ENCODE results near the gene ALPG.
"Not testable (repeated sequence)": the region's sequence is repeated elsewhere in the genome, so short reads cannot be mapped to it uniquely, and the experiment has no call there.

Gene ALPG

GRCh38 chr2:232431705-232432590 lies 25.3 kb downstream of the ALPG start:
- H3K9me3 ChIP-seq = no peaks in the 10 kb centered on the region
- H3K27me3 ChIP-seq = no peaks in the 10 kb centered on the region
- no peak for TF ChIP-seq Cebpa-rat (IDR thresholded peaks at IDR 0.05)
- H3K4me1 ChIP-seq = peaks cover 43% of the 10 kb centered on the region
- no peak overlapping the region for H3K4me3 ChIP-seq
- peak overlapping the region; percentile 85 for H3K4me2 ChIP-seq
- H3K27ac ChIP-seq = peak overlapping the region; percentile 56
- no peaks in the 10 kb centered on the region for H4K20me1 ChIP-seq
- 0 out of 2 replicates have a peak overlapping the region, but pooled peaks have one; percentile 48 for H3K9ac ChIP-seq
- H3K36me3 ChIP-seq = no peaks in the 10 kb centered on the region

GRCh38 chr2:232432598-232433184 lies 26.0 kb downstream of the ALPG start:
- Histone ChIP-seq H3K27ac (peak overlapping the region; percentile 56), H3K9ac (0 out of 2 replicates have a peak overlapping the region, but pooled peaks have one; percentile 48)

GRCh38 chr2:232433622-232434021 lies 27.0 kb downstream of the ALPG start:
- not testable (repeated sequence) for H3K4me3 ChIP-seq

More at GRCh38 chr2:232432598-232433184, 26.0 kb downstream of the ALPG start:
- H3K27me3 ChIP-seq = no peaks in the 10 kb centered on the region
- H3K4me2 ChIP-seq = peak overlapping the region; percentile 85
- H3K9me3 ChIP-seq = no peaks in the 10 kb centered on the region
- no peaks in the 10 kb centered on the region for H4K20me1 ChIP-seq
- H3K4me3 ChIP-seq = no peak overlapping the region
- H3K36me3 ChIP-seq = no peaks in the 10 kb centered on the region
- TF ChIP-seq Cebpa-rat (IDR thresholded peaks at IDR 0.05) = no peak
- H3K4me1 ChIP-seq = peaks cover 43% of the 10 kb centered on the region

GRCh38 chr2:232434091-232434490 lies 27.4 kb downstream of the ALPG start:
- Histone ChIP-seq H3K9ac (no peak overlapping the region), H3K27me3 (no peaks in the 10 kb centered on the region), H3K4me1 (peaks cover 43% of the 10 kb centered on the region), H3K4me3 (no peak overlapping the region), H3K36me3 (no peaks in the 10 kb centered on the region), H3K4me2 (peak overlapping the region; percentile 85), H4K20me1 (no peaks in the 10 kb centered on the region), H3K9me3 (no peaks in the 10 kb centered on the region), H3K27ac (peak overlapping the region; percentile 71)
- no peak for TF ChIP-seq Cebpa-rat (IDR thresholded peaks at IDR 0.05)

More at GRCh38 chr2:232433622-232434021, 27.0 kb downstream of the ALPG start:
- peak overlapping the region; percentile 85 for H3K4me2 ChIP-seq
- not testable (repeated sequence) for H3K27me3 ChIP-seq, H3K9me3 ChIP-seq, H3K27ac ChIP-seq, H4K20me1 ChIP-seq, H3K36me3 ChIP-seq, H3K9ac ChIP-seq
- H3K4me1 ChIP-seq = peaks cover 43% of the 10 kb centered on the region

GRCh38 chr2:232434563-232435374 lies 28.1 kb downstream of the ALPG start:
- Histone ChIP-seq H3K9ac (no peak overlapping the region), H3K4me2 (peak overlapping the region; percentile 85), H3K36me3 (no peaks in the 10 kb centered on the region), H3K4me1 (peaks cover 43% of the 10 kb centered on the region), H4K20me1 (no peaks in the 10 kb centered on the region), H3K4me3 (no peak overlapping the region), H3K27me3 (no peaks in the 10 kb centered on the region), H3K9me3 (no peaks in the 10 kb centered on the region), H3K27ac (peak overlapping the region; percentile 71)
- no peak for TF ChIP-seq Cebpa-rat (IDR thresholded peaks at IDR 0.05)

GRCh38 chr2:232435375-232435648 lies 28.7 kb downstream of the ALPG start:
- H3K27ac ChIP-seq = 0 out of 2 replicates have a peak overlapping the region, but pooled peaks have one; percentile 71
- no peaks in the 10 kb centered on the region for H3K27me3 ChIP-seq
- H3K9ac ChIP-seq = no peak overlapping the region
- H4K20me1 ChIP-seq = no peaks in the 10 kb centered on the region
- no peak overlapping the region for H3K4me2 ChIP-seq
- no peaks in the 10 kb centered on the region for H3K9me3 ChIP-seq
- H3K36me3 ChIP-seq = no peaks in the 10 kb centered on the region
- H3K4me3 ChIP-seq = no peak overlapping the region
- TF ChIP-seq Cebpa-rat (IDR thresholded peaks at IDR 0.05) = no peak
- peaks cover 43% of the 10 kb centered on the region for H3K4me1 ChIP-seq

- Histone ChIP-seq H3K4me2 (no peak overlapping the region), H3K4me1 (peaks cover 41% of the 10 kb centered on the region), H3K4me3 (no peak overlapping the region), H3K9me3 (no peaks in the 10 kb centered on the region), H3K9ac (no peak overlapping the region), H4K20me1 (no peaks in the 10 kb centered on the region), H3K27ac (no peak overlapping the region), H3K27me3 (no peaks in the 10 kb centered on the region), H3K36me3 (no peaks in the 10 kb centered on the region)
- TF ChIP-seq Cebpa-rat (IDR thresholded peaks at IDR 0.05) = no peak
Measured at GRCh38 chr2:232435805-232436204, 29.2 kb downstream of the ALPG start.

- H3K9me3 ChIP-seq = no peaks in the 10 kb centered on the region
- H3K4me1 ChIP-seq = peaks cover 34% of the 10 kb centered on the region
- no peaks in the 10 kb centered on the region for H4K20me1 ChIP-seq
- H3K36me3 ChIP-seq = no peaks in the 10 kb centered on the region
- no peak for TF ChIP-seq Cebpa-rat (IDR thresholded peaks at IDR 0.05)
- no peaks in the 10 kb centered on the region for H3K27me3 ChIP-seq
- no peak overlapping the region for H3K4me3 ChIP-seq
- H3K9ac ChIP-seq = no peak overlapping the region
- H3K27ac ChIP-seq = no peak overlapping the region
- no peak overlapping the region for H3K4me2 ChIP-seq
Measured at GRCh38 chr2:232436381-232437194, 29.9 kb downstream of the ALPG start.

GRCh38 chr2:232437195-232437571 lies 30.5 kb downstream of the ALPG start:
- no peaks in the 10 kb centered on the region for H4K20me1 ChIP-seq
- H3K9ac ChIP-seq = no peak overlapping the region
- H3K27me3 ChIP-seq = no peaks in the 10 kb centered on the region
- no peak overlapping the region for H3K4me2 ChIP-seq
- TF ChIP-seq Cebpa-rat (IDR thresholded peaks at IDR 0.05) = no peak
- no peaks in the 10 kb centered on the region for H3K36me3 ChIP-seq
- H3K4me1 ChIP-seq = peaks cover 30% of the 10 kb centered on the region
- no peak overlapping the region for H3K4me3 ChIP-seq
- no peak overlapping the region for H3K27ac ChIP-seq
- no peaks in the 10 kb centered on the region for H3K9me3 ChIP-seq
